Measurements from ENCODE around the gene NHP2.

DNA sequence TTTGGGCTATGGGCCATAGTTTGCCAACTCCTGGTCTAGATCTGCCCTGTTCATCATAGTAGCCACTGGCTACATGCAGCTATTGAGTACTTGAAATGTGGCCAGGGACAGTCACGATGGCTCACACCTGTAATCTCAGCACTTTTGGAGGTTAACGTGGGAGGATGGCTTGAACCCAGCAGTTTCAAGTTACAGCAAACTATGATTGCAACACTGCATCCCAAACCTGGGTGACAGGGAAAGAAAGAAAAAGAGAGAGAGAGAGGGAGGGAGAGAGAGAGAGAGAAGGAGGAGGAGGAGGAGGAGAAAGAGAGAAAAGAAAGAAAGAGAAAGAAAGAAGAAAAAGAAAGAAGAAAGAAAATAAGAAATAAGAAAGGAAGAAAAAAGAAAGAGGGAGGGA lies 38.6 kb upstream of the NHP2 start:
- TF ChIP-seq YY1 (IDR thresholded peaks at IDR 0.05; ENCODE audit: low read depth, low read length) (no peak), CTCF (IDR thresholded peaks at IDR 0.05 in 2 of 3, conservative IDR thresholded peaks at IDR 0.05 in 1 of 3; ENCODE audit: control insufficient read depth in 2 of 3, extremely low read depth in 1 of 3, insufficient read depth in 1 of 3, low read depth in 3 of 3, low read length in 3 of 3) (no peak), POLR2A (IDR thresholded peaks at IDR 0.05; ENCODE audit: low read depth, low read length) (no peak)
